Activated CD4-positive, CD25-positive, alpha-beta regulatory T cell treated with anti-CD3 and anti-CD28 coated beads, Interleukin-2, amount 50 U/mL, for 72 hours (primary cell): ENCODE data around the gene NKAIN2.

Experiments used
- DNase-seq: peaks from one replicate; pipeline ENCODE4 v3.0.0; 2021

The NKAIN2 gene

DNA sequence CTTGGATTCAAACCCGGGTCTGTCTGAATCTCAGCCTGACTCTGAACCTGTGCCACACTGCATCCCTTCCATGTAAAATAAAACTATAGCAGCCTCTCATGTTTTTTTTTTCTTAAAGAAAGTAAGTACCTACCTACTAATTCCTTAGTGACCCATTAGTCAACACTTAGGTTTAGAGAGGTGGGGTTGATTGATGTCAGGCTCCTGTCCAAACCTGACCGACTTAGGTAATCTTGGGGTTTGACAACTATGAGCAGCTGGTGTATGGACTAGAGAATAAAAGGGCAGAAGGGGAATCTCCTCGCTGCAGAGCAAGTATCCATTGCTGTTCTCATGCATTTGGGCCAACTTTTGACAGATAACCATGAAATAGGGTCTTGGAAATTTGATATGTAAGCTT is 6.5 kb downstream of the NKAIN2 start:
- DNase-seq = no peak

DNA sequence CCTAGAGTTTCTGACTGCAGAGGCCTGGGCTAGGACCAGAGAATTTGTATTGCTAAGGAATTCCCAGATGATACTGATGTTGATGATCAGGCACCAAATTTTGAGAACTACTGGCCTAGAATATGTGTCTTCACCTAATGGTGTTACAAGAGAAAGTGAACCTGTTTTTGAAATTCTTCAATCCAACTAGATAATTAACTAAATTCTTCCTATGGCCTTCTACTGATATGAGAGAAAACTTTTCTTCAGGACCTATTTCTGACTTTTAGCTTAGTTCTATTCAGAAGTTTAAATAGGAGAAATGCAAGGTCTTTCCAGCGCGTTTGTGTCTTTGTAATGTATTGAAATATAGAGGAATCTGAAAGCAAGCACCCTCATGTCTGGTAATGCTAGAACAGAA is 7.3 kb downstream of the NKAIN2 start:
- no peak for DNase-seq

DNA sequence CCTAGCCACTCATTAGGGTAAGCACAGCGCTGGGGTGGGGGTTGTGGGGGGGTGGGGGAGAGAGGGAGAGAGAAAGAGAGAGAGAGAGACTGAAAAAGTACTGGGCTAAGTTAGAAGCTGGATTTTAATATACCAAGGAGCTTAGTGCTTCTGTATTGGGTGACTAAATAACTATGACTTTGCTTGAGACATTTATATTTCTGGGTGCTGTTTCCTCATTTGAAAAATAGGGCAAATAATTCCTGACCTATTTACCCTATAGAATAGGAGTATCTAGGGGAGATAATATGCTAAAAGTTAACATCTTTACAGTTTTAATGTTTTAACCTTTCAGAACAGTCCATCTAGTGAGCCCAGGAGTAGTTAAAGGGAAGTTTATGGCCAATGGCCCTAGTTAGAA is 7.7 kb downstream of the NKAIN2 start:
- DNase-seq = no peak

DNA sequence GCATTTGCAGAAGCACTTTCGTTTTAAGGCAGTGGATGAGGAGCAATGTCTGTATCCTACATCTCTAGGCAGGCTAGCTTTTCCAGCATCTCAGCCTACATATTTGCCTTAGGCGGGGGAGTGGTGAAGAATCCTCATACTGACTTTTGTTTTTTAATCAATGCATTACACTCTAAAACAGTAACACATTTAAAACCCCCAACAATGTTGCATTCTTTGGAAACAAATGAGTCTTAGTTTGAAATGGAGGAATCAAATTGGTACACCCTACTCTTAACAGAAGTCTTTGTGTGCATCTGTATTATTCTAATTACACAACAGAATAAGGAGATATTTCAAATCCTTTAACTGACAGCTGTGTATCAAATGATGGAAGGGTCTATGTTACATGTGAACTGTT is 9.0 kb downstream of the NKAIN2 start:
- DNase-seq = no peak

DNA sequence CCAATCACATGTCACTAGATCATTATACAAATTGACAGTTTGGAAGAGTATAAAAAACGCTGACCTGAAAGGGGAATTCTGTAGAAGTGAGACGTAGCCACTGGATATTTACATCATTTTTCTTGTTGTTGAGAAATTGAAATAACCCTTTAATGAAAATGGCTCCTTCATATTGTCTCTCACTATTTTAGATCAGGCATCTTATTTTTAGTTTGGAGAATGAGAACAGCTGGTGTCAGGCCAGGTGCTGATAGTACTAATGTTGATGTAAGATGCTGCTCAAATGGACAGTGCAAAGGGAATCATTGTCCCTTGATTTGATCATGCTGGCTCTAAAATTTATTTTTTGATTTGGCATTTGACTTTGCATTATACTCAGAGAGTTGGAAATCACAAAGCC is 17.4 kb downstream of the NKAIN2 start:
- DNase-seq = no peak

DNA sequence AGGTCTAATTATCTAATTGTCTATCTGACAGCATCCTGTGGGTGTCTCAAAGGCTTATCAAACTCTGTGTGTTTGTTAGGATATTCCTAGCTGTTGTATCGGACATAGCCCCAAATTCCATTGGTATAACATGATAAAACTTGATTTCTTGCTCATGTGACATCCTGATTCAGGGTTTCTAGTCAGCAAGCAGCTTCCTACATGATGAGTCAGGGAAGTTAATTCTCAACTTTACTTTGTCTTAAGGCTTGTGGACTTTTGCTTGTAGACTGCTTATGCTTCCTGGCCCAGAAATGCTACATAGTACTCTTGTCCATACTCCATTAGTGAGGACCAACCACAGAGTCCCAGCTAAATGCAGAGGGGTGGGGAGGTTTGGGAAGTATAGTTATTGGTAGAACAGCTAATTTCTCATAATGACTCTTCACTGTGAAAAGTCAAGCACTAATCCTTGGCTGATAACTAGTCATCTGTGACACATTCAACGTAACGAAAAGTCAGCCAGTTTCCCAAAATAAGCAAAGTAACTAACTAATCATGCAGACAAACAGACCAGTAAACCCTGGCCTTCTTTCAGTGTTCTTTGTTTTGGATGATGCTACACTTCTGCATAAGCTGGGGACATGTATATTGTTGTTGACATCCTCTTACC is 25.8 kb downstream of the NKAIN2 start:
- DNase-seq = no peak

DNA sequence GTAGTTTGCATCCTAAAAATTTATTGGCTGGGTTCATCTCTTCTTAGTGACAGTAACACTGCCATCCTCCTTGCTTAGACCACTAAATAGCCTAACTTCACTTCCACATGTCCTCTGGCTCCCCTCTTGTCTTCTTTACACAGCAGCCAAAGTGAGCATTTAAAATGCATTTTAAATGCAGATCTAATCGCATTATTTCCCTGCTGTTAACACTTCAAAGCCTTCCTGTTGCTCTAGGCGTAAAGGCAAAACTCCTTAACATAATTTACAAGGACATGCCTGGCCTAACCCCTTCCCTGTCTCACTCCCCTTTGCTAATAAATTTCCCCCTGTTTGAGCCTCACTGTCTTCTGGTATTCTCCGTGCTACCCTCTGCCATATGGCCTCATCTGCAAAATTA is 26.5 kb downstream of the NKAIN2 start:
- no peak for DNase-seq

DNA sequence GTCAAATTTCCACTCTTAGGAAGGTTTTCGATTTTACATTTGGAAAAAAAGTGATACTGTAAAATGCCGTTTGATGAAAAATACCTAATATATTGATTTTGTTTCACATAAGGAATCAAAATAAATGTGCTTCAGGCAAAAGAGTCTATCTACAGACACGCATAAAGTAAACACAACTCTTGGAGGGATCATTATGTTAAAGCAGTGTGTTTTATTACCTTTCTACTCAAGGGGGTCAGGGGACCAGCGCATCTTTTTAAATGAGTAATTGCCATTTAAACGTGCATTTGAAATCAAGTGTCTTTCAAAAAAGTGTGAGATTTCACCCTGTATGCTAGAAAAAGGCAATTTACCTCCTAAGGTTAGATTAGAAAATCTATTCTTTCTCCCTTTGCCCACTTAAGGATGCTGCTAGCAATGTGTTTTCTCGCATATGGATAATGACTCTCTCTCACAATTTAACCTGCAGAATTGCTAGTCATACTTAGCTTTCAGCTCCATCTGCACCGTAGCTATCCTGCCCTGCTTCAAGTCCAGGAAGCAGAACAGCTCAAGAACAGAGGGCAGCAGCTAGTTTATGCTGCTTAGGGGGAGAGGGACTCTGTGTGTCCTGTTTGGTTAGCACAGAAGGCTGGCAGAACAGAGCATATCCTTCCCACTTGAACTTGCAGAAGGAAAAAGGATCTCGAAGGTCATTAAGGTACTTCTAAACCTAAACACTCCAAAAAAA is 35.0 kb downstream of the NKAIN2 start:
- no peak for DNase-seq

DNA sequence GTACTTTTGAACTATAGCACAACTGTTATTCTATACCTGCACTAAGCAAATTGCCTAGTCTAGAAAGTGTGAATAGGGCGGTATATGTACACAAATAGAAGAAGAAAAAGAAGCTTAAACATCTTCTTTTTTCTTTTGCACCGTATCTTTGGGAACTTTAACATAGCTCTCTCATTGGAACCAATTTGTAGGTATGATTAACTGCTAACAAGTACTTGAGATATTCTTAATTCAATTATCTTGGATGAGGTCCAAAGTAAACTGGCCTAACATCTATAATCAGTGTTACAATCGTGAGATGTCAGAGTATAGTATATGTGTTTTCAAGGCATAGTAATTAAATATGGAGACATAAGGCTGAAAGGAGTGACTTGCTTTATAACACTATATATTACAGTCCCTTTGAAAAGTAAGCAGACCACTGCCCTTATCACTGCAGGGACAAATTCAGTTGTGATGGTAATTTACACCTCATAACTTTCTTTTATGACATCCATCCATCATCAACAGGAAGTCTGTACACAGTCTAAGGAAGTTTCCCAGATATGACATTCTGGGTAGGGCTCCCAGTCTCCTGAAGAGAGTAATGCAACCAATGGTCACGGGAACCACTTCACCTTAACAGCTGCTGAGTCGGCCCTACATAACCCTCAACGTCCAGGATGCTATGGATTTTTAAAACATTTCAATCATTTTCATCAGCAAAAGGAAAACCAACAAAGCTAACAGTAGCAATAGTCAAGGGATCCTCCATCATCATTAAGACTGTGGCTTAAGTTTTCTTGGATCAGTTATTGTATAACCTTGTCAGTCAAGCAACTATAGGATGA is 37.6 kb downstream of the NKAIN2 start:
- DNase-seq = no peak

DNA sequence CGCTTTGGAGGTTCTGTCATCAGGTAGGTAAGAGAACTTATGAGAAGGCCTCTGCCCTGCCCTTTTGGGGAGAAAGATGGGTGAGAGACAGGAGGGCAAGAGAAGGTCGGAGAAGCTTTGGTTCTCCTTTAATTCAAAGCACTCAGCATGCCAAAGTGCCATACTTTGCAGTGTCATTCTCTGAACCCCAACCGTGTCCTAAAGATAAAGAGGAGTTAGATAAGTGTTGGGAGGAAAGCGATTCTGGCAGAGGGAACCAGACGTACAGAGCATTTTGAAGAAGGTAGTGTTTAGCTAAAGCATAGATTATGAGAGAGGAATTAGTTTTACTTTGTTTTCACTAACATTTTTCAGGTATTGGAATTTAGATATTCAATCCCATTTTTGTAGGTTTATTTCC is 40.3 kb downstream of the NKAIN2 start:
- DNase-seq = no peak

DNA sequence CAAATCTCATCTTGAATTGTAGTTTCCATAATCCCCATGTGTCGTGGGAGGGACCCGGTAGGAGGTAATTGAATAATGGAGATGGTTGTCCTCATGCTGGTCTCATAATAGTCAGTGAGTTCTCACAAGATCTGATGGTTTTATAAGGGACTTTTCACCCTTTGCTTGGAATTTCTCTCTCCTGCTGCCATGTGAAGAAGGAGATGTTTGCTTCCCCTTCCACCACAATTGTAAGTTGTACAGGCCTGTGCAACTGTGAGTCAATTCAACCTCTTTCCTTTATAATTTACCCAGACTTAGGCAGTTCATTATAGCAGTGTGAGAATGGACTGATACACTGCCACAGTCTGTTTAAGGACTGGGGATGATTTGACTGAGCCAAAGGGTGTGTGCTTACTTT is 44.7 kb downstream of the NKAIN2 start:
- no peak for DNase-seq

DNA sequence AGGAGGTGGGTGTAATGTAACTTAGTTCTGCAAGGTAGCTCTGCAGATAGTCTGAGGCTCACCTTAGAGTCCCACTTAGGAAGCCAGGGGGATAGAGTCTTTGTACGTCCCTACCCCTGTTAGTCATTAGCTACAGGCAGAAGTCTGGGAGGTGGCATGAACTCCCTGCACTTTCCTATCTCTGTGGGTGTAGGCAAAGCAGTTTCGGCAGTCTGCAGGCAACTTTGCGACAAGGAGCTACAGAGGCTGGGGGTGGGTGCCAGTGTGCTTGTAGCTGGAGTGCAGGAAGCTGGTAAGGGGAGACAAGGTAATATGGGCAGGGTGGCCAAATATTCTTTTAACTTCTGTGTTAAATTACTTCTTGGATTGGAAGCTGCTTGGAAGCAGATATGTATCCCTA is 45.7 kb downstream of the NKAIN2 start:
- DNase-seq = no peak

DNA sequence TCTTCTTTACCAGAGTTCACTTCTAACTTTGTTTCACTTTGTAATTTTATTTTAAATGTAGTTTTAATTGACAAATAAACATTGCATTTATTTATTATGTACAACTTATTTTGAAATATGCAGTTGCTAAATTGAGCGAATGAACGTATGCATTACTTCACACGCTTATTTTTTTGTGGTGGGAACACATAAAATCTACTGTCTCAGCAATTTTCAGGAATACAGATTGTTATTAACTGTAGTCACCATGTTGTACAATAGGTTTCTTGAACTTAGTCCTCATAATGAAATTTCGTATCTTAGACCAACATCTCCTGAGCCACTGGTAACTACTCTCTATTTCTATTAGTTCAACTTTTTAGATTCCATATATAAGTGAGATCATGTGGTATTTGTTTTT is 46.9 kb downstream of the NKAIN2 start:
- DNase-seq = no peak

DNA sequence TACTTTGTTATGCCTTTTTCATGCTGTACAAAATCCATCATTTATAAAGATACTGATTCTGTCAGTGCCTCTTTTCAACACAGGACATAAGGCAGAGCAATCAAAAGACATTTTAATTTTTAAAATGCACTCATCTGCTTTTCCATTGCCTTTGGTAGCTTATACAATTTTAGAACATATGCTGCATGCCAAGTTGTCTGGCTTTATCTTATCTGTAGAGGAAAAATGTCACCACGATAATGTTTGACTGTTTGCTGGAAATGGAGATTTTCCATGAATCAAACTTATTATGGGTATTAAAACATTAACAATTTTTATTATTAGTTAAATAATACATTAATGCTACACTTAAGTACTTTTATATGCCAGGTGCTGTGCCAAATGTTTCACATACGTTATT is 50.5 kb downstream of the NKAIN2 start:
- no peak for DNase-seq

DNA sequence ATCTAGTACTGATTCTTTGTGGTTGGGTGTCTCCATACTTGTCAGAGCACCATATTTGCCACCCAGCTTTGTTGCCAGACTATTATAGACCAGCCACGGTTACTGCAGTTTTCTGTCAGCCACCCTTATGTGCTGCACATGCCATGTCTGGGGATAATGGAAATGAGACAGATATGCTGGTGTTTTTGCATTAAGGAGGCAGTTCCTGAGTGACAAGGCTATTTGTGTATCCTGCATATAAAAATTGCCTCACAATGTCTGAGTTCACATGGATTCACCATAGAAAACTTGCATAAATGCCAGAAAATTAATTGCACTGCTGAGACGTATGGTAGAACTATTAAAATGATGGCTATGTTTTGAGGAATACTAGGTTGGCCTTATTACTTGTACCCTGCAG is 51.8 kb downstream of the NKAIN2 start:
- DNase-seq = no peak

DNA sequence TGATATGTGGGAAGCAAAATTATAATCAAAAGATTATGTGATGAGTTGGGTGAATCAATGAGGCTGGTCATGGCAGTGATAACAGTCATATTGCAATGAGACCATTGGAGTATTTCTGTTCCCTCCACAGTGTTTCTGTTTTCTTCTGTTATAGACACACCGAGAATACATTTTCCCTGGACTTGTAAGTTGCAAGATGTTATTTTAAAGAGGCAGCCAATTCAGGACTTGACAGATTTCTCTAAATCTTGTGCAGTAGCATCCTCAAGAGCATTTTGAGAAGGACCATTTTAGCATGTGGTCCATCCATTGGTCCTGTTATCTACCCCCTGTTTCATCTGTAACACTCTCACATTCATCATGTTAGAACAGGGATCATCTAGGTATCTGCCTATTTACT is 55.6 kb downstream of the NKAIN2 start:
- no peak for DNase-seq

DNA sequence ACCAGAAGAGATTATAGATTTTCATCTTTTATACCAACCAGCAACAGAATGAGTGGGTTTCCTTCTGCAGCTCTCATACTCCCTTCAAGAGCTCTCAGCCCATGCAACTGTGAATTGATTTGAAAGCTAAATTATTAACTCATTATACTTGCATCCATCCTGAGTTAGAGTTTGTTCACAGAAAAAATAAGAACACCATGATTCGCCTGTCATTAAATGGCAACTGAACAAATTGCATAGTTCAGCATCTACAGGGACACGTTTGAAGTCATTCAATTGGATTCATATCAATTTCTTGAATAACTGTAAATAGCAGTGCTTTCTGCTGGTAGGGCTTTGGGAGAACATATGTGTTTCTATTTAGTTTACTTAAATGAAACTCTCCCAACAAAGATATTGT is 65.7 kb downstream of the NKAIN2 start:
- no peak for DNase-seq

DNA sequence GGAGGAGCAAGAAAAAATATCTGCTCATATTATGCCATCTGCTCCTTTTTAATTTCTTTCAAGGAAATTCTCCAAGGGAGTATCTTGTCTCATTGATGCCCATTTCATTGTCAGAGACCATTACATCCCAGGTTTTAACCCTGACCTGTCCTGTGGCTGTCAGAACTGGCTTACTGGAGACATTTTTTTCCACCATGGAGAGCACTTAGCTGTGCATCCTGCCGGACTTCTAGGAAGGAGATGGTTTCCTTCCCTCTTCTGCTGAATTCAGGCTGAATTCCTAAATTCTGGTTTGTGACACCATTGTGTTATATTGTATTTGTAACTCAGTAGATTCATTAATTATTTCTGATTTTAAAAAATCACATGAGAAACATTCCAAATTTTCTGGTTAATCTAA is 70.3 kb downstream of the NKAIN2 start:
- DNase-seq = no peak

DNA sequence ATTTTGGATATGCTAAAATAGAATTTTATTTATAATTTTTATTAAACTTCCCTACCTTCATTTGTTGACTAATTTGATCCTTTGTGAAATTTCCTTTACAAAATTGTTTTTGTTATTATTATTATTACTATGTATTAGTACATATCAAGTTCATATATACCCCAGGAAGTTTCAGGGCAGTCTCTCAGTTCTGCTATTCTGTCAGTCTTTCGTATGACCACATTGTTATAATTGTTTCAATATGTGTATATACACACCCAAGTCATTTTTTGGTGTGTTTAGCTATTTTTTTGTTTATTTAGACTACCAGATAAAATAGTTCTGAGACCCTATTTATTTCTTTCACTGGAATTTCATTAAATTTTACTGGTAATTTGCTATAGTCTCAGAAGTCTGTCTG is 72.1 kb downstream of the NKAIN2 start:
- no peak for DNase-seq

DNA sequence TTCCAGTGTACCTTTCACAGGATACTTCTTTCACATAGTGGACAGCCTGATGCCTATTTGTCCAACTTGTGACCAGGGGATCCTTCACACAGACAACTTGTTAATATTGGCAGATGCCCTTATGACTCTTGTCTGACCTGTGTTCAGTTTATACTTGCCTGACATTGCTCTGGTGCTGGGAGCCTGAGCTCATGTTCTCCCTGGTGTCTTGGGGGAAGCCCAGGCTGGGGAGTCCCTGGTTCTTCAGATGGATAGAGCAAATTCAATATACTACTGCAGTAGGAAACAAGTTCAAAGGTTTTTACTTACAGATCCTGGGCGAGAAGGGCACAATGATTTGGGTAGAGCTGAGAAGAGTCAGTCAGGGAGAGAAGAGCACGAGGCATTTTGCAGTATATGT is 76.1 kb downstream of the NKAIN2 start:
- DNase-seq = no peak

DNA sequence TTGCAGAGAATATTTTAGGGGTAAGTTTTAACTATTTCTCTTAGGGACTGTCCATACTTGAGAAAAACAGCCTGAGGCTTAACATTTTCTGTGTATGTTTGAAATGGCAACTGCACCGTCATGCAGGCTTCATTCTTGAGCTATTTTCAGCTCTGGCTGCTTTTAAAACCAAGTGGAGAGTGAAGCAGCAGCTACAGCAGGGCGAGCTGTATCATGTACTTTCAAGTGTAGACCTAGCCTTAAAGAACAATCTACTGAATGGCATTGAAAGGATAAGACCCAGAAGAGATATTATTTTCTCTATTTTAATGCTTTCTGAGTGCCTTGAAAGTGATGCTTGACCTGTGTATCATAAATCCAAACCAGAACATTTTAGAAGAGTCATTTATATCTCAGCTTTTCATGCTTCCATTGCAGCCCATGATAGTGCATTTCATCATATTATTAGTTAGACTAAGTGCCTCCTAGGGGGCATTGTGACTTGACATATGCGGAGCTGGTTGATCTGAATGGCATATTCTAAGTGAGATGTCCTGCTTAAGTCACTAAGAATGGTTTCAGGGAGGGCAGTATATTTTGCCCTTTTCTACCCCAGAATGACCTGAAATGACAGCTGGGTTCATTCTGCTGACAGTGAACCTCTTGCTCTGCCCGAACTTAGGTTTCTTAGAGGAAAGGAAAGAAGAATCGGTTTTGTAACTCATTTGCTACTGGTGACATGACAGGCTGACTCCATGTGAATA is 85.3 kb downstream of the NKAIN2 start:
- no peak for DNase-seq

DNA sequence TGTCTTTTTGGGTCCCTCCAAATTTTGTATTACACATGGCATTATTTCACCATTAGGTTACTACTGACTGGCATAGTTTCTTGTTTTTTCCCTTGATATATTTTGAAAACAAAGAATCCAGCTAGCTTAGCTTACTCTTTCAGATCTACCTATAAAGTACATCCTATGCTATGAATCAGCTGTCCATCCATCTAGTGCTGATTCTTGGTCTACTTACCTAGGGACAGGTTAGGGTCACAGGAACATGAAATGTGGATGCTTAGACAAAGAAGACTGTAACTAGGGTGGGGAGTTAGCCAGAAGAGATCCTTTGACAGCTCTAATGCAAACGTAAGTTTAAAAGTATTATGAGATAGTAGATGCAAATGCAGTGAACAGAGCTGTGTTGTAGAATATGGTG is 91.7 kb downstream of the NKAIN2 start:
- DNase-seq = no peak

DNA sequence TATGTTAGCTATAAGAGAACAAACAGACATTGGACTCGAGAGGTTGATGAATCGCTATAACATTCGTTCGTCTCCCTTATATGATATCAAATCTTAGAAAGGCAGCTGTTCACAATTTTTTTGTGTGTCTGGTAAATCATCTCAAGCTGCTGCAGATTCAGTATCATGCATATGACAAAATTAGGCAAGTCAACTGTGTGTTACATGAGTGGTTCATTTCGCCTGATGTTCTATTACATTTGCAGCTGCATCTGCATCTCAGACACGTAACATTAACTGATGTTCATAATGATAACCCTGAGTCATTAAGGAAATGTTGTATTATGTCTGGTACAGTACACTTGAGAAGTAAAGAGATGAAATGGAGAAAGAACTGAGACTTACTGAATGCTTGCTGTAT is 92.1 kb downstream of the NKAIN2 start:
- no peak for DNase-seq

DNA sequence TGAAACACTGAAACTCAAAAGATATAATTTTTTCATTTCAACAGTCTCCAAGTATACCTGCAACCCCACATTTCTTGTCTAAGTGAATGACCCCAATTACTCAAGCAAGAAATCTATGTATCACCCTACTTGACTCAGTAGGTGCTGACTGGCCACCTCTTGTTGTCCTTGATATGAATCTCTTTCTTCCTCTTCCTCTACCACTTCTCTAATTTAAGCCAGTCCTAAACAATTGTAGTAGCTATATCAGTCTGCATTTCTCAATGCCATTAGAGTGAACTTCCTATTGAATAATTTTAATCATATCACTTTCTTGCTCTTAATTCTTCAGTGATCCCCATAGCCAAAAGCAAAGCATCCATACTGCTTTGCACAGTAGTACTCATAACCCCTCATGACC is 93.2 kb downstream of the NKAIN2 start:
- DNase-seq = no peak
